Measurements from ENCODE around the gene CLEC9A.

DNA sequence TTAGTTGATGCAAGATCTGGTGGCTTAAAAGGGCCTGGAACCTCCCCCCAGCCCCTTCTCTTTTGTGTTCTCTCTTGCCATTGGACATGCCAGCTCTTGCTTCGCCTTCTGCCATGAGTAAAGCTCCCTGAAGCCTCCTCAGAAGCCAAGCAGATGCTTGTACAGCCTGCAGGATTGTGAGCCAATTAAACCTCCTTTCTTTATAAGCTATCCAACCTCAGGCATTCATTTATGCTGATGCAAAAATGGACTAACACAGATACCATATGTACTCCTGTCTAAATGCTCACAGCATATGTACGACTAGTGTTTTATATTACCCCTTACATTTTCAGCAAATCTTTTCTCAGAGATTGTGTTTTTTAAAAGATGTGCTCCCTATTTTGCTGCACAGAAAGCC, 41.6 kb downstream of the CLEC9A start:
- TF ChIP-seq, protein P1, sequence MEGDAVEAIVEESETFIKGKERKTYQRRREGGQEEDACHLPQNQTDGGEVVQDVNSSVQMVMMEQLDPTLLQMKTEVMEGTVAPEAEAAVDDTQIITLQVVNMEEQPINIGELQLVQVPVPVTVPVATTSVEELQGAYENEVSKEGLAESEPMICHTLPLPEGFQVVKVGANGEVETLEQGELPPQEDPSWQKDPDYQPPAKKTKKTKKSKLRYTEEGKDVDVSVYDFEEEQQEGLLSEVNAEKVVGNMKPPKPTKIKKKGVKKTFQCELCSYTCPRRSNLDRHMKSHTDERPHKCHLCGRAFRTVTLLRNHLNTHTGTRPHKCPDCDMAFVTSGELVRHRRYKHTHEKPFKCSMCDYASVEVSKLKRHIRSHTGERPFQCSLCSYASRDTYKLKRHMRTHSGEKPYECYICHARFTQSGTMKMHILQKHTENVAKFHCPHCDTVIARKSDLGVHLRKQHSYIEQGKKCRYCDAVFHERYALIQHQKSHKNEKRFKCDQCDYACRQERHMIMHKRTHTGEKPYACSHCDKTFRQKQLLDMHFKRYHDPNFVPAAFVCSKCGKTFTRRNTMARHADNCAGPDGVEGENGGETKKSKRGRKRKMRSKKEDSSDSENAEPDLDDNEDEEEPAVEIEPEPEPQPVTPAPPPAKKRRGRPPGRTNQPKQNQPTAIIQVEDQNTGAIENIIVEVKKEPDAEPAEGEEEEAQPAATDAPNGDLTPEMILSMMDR (IDR thresholded peaks at IDR 0.05), result no peak
- TF ChIP-seq EP300 (IDR thresholded peaks at IDR 0.05), result no peak
- TF ChIP-seq POLR2A (IDR thresholded peaks at IDR 0.05), result no peak
